ENCODE measurements around the gene STAM. TPM values are rescaled to one million over a fixed set of nuclear protein-coding genes. Genes with fewer than 3 reads are reported as not detected.

Gene STAM
- total and polyA plus RNA-seq, 9 of the 15 experiments (the other 6 are each of a cell fraction or from before 2014, with no cell fraction given) = 13.8 to 33.5 (median 26.4) TPM

DNA sequence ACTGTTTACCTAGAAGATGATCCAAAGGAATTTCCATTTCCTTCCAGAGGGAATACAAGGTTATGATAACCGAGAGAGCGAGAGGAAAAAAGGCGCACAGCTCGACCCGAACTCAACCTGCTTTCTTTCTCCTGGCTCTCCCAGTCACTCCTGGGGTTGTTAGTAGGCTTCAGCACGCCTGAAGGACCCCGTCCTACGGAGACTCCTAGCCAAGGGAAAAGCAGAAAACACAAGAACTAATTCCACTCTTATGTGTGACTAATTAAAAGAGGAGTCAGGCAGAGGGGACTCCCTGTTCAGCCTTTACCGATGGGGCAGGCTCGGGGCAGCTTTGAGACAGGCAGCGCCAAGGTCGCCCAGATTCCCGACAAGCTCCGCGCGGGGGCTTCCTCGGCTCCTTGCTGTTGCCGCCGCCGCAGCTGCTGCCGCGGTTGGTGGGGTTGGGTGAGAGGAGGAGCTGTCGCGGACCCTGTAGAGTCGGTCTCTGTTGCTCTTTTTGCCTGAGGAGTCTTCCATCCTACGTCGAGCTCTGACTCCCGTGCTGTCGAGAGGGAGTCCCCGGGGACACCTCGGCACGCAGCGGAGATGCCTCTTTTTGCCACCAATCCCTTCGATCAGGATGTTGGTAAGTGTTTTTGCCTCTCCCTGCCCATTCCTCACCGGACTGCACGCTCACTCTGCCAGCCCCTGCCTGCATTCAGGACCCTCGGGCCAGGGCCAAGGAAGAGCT is at the start of gene STAM (continued):
- TF ChIP-seq, protein P1, sequence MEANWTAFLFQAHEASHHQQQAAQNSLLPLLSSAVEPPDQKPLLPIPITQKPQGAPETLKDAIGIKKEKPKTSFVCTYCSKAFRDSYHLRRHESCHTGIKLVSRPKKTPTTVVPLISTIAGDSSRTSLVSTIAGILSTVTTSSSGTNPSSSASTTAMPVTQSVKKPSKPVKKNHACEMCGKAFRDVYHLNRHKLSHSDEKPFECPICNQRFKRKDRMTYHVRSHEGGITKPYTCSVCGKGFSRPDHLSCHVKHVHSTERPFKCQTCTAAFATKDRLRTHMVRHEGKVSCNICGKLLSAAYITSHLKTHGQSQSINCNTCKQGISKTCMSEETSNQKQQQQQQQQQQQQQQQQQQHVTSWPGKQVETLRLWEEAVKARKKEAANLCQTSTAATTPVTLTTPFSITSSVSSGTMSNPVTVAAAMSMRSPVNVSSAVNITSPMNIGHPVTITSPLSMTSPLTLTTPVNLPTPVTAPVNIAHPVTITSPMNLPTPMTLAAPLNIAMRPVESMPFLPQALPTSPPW (CRISPR knock-in tag; IDR thresholded peaks at IDR 0.05) = 0 out of 2 replicates have a peak, but pooled peaks have one; percentile 22
- TF ChIP-seq NCOA6 (IDR thresholded peaks at IDR 0.05) (no peak), BCL6 (CRISPR knock-in tag; IDR thresholded peaks at IDR 0.05) (no peak), ATF7 (IDR thresholded peaks at IDR 0.05) (peak; percentile 78; the same call in 1 of the 2 replicates), CBX2 (IDR thresholded peaks at IDR 0.05; ENCODE audit: insufficient read depth, low read length, poor library complexity, severe bottlenecking) (no peak), HDGF (IDR thresholded peaks at IDR 0.05) (no peak; the same call in 1 of the 2 replicates), SIN3A (IDR thresholded peaks at IDR 0.05; ENCODE audit: borderline replicate concordance in 2 of 2, control insufficient read depth in 1 of 2, low read depth in 2 of 2, low read length in 2 of 2) (peak in 1 of 2 experiments; percentile 53; a peak in 1 of 4 replicates), ZNF707 (CRISPR knock-in tag; conservative IDR thresholded peaks at IDR 0.05) (no peak), NCOA2 (IDR thresholded peaks at IDR 0.05; ENCODE audit: partially characterized antibody in 2 of 2) (peak in 1 of 2 experiments; percentile 99), MAFF (IDR thresholded peaks at IDR 0.05; ENCODE audit: low read length) (peak; percentile 22; the same call in 1 of the 2 replicates), RBFOX2 (IDR thresholded peaks at IDR 0.05; ENCODE audit: low read depth, low read length) (peak; percentile 90), TSC22D4 (tag; IDR thresholded peaks at IDR 0.05) (no peak), TRIM28 (IDR thresholded peaks at IDR 0.05) (no peak), ZZZ3 (IDR thresholded peaks at IDR 0.05) (peak; percentile 81), ELF1 (tag; IDR thresholded peaks at IDR 0.05) (no peak), CHD2 (IDR thresholded peaks at IDR 0.05; ENCODE audit: low read depth, low read length) (no peak), RBBP5 (IDR thresholded peaks at IDR 0.05; ENCODE audit: borderline replicate concordance, insufficient read depth, low read length, poor library complexity, severe bottlenecking) (peak; percentile 96)
- TF ChIP-seq, protein P2, sequence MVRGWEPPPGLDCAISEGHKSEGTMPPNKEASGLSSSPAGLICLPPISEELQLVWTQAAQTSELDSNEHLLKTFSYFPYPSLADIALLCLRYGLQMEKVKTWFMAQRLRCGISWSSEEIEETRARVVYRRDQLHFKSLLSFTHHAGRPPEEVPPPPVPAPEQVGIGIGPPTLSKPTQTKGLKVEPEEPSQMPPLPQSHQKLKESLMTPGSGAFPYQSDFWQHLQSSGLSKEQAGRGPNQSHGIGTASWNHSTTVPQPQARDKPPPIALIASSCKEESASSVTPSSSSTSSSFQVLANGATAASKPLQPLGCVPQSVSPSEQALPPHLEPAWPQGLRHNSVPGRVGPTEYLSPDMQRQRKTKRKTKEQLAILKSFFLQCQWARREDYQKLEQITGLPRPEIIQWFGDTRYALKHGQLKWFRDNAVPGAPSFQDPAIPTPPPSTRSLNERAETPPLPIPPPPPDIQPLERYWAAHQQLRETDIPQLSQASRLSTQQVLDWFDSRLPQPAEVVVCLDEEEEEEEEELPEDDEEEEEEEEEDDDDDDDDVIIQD (CRISPR knock-in tag; IDR thresholded peaks at IDR 0.05) = no peak
- TF ChIP-seq, protein P3, sequence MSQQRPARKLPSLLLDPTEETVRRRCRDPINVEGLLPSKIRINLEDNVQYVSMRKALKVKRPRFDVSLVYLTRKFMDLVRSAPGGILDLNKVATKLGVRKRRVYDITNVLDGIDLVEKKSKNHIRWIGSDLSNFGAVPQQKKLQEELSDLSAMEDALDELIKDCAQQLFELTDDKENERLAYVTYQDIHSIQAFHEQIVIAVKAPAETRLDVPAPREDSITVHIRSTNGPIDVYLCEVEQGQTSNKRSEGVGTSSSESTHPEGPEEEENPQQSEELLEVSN (IDR thresholded peaks at IDR 0.05; ENCODE audit: borderline replicate concordance in 1 of 2, extremely low read depth in 1 of 2, insufficient read depth in 1 of 2, insufficient read length in 1 of 2, low read depth in 1 of 2, low read length in 1 of 2, poor library complexity in 1 of 2, severe bottlenecking in 1 of 2) = peak; percentile 58 to 71
- TF ChIP-seq, protein P4, sequence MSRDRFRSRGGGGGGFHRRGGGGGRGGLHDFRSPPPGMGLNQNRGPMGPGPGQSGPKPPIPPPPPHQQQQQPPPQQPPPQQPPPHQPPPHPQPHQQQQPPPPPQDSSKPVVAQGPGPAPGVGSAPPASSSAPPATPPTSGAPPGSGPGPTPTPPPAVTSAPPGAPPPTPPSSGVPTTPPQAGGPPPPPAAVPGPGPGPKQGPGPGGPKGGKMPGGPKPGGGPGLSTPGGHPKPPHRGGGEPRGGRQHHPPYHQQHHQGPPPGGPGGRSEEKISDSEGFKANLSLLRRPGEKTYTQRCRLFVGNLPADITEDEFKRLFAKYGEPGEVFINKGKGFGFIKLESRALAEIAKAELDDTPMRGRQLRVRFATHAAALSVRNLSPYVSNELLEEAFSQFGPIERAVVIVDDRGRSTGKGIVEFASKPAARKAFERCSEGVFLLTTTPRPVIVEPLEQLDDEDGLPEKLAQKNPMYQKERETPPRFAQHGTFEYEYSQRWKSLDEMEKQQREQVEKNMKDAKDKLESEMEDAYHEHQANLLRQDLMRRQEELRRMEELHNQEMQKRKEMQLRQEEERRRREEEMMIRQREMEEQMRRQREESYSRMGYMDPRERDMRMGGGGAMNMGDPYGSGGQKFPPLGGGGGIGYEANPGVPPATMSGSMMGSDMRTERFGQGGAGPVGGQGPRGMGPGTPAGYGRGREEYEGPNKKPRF (IDR thresholded peaks at IDR 0.05; ENCODE audit: low read depth, low read length) = no peak
